Activated CD4-positive, alpha-beta T cell treated with anti-CD3 and anti-CD28 coated beads, Interleukin-2, amount 50 U/mL, for 16 hours (primary cell): ENCODE data around the gene SH3D21.

Source experiments
- DNase-seq: peaks from one replicate; pipeline ENCODE4 v3.0.0-alpha.2; 2020

The SH3D21 gene

DNA sequence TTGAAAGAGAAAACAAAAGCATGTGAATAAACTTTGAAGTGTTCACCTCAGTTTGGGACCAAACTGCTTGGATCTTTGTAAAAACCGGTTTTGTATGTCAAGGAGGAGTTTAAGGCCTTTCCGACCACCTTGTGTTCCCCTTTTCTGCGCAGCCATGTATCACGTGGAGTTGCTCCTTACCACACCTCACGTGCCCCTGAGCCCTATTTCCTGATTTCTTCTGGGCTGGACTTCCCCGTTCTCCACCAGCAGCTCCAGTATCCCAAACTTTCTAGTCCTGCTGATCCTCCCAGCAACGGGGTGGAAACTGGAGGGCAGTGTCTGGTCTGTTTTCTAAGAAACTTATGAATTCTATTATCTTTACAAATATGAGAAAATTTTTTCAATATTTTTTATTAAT is 1.6 kb upstream of the SH3D21 start:
- no peak for DNase-seq

DNA sequence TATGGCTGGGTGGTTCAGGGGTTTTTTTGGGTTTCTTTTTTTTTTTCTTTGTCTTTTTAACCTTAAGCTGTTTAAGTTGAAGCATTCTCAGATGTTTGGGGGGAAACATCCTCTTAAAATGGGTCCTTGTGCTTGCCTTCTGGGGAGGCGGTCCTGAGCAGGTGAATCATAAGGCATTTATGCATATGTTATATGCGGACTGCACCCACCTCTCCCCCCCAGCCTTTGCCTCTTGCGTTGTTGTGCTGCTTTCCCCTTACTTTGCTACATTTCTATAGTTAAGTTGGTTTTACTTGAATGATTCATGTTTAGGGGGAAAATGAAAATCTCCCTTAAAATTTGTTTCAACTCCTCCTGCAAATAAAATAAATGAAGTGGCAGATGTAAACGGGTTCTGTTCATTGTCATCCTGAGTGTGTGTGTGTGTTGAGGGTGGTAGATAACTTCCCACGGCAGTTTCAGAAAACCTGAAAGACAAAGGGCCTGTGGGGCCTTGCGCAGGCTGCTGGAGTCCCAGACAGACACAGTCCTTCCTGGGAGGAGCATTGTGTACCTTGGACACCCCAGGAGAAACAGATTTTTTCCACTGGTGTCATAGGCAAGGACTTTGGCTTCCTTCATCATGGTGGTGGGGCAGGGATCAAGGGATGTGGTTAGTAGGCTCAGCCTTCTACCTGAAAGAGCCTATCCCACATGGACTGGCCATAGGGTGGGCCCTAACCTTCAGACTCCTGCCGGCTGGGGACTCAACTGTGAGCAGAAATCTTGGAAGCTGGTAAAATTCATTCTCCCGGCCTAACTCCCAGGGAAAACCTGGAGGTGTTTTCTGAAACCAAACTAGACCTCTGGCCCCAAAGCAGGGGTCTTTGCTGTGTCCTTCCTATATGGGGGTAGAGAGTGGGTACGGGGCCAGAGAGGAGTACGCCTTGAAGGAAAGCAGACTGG is 926 bp upstream of the SH3D21 start:
- no peak for DNase-seq

DNA sequence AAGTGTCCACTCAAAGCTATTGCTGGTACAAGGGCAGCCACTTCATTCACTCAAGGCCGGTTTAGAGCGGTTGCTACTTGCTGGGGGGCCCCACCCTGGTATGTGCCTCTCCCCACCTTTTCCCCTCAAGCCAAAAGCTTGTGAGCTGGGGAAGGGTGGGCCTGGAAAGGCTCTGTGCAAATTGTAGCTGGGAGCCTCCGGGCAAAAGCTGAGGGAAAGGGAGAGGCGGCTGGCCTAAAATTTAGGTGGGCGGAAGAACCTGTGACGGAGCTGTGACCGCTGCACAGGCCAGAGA is 306 bp upstream of the SH3D21 start:
- no peak for DNase-seq

DNA sequence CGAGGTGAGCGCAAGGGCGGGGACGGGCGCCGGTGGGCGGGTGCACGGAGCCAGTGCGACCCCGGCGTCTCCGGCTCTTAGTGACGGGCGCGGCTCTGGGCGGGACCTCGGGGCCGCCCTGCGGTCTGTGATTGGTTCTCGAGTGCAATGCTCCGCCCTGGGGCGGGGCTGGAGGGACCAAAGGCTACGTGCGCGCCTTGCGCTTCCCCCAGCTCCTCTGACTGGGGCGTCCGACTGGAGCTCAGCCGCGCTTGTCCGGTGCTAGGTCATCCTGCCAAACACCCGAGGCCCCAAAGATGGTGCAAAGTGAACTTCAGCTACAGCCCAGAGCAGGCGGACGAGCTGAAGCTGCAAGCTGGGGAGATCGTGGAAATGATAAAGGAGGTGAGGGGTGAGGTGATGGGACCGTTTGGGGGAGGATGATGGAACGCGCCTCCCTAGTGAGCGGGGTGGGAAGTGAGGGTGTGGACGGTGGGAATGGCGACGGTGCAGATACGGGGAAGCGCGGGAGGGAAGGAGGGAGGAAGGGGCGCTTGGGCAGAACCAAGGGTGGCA is 811 bp downstream of the SH3D21 start:
- peak; percentile 96 for DNase-seq

DNA sequence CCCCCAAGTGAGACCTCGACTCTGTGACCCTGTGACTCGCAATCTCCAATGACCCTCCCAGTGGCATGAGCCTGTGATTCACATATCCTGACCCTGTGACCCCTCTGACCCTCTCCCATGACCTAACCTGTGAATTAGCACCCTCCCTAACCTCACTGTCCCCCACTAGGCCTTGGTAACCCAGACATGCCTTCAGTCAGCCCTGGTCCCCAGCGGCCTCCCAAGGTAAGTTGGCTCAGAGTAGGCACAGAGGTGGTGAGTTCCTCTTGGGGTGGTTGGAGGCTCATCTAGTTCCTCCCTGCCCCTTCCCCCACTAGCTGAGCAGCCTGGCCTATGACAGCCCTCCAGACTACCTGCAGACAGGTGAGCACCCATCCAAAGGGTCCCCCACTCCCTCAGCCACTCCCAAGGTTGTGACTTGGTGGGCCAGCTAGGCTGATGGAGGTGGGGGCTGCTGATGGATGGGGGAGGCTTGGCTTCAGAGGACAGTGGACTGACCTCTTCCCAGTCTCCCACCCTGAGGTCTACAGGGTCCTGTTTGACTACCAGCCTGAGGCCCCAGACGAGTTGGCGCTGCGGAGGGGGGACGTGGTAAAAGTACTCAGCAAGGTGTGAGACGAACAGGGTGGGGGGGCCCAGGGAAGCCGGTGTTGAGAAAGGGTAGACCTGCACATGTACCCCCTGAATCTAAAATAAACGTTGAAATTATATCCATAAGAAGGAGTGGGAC is 1.6 kb downstream of the SH3D21 start:
- no peak for DNase-seq

DNA sequence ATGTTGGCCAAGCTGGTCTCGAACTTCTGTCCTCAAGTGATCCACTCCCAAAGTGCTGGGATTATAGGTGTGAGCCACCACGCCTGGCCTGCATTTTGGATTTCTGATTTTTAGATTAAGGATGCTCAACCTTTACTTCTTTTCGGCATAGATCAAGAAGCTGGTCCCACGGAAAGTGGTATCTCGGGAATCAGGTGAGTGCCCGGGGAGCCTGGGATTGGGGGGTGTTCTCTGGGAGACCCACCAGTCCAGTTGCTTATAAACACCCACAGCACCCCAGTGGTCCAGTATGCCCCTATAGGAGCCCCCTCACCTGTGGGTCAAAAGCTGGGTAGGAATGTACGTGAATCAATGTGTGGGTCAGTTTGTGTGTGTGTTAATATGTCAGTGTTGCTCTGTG is 3.2 kb downstream of the SH3D21 start:
- no peak for DNase-seq

DNA sequence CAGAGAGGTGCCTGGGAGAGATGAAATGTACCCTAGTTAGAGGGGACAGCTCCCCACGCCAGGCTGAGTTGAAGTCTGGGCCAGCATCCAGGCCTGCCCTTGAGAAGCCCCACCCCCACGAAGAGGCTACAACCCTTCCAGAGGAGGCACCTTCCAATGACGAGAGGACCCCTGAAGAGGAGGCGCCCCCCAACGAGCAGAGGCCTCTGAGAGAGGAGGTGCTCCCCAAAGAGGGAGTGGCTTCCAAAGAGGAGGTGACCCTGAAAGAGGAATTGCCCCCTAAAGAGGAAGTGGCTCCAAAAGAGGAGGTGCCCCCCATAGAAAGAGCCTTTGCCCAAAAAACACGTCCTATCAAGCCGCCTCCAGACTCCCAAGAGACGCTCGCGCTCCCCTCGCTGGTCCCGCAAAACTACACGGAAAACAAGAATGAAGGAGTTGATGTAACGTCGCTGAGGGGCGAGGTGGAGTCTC is 14.2 kb downstream of the SH3D21 start:
- no peak for DNase-seq

DNA sequence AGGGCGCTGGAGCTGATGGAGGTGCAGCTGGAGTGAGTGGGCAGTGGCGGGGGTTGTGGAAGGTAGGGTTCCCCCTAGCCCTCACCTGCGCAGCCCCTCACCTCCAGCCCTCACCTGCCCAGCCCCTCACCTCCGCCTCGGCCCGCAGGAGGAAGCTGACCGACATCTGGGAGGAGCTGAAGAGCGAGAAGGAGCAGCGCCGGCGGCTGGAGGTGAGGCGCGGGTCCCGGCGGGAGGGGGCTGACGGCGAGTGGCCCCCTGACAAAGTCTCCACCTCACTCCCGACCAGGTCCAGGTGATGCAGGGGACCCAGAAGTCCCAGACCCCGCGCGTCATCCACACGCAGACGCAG is 14.6 kb downstream of the SH3D21 start:
- no peak for DNase-seq

DNA sequence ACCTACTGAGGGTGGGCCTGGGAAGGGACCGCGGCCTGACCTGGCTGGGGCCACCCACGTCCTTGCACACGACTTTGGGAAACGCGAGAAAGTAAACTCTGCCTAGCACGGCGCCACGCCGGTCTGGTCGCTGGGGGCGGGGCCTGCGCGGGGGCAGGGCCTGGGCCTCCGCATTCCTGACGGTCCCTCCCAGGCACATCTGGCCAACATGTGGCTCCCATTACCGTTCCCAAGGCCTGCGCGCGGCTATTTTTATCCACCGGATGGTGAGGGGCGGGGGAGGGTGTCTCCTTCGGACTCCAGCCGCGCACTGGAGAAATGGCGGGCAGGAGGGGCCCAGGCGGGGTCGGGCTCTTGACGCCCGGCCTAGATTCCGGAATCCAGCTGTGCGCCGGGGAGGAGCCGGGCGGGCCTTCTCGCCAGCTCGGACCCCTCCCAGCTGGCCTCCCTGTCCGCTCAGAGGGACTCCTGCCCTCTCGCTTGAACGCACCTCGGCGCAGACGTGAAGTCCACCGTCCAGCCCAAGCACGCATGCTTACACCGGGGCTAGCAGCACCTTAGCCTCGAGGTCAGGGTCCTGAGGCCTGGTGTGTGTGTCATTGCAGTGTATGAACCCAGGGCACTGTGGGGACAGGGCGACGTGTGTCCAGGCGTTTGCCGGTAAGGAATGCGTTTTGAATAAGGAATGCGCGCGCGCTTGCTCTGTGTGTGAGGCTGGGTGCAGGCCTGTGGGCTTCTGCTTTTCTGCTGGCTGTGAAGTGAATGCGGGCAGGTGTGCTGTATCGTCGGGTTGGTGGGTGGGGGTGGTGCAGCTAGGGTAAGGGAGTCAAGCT is 15.2 kb downstream of the SH3D21 start:
- DNase-seq: no peak

DNA sequence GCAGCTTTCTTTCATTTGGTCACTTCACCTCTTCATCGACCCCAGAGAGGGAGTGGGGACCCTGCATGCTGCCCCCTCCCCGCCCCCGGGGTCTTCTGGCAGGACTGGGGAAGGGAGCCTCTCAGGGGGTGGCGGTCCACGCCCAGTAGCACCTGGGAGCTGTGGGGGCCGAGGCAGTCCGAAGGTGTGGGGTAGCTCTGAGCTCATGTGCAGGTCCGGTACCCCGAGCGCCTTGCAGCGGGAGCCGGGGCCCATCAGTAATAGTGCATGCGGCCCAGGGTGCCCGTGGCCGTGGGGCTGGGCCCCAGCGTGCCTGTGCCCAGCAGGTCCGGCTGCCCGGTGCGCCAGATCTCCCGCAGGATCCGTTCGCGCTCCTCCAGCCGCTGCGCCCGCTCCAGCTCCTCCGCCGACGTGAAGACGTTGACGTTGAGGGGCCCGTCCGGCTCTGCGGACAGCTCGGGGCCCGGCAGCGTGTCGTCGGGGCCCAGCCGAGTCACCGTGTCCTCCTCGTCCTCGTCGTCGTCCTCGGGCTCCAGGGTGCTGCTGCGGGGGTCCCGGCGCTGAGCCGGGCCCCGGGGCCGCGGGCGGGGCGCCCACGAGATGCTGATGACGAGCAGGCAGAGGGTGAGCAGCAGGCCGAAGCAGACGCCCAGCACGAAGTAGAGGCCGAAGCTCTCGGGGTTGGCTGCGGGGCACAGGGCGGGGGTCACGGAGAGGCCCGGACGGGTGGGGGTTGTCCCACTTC is 16.0 kb downstream of the SH3D21 start:
- DNase-seq: no peak

DNA sequence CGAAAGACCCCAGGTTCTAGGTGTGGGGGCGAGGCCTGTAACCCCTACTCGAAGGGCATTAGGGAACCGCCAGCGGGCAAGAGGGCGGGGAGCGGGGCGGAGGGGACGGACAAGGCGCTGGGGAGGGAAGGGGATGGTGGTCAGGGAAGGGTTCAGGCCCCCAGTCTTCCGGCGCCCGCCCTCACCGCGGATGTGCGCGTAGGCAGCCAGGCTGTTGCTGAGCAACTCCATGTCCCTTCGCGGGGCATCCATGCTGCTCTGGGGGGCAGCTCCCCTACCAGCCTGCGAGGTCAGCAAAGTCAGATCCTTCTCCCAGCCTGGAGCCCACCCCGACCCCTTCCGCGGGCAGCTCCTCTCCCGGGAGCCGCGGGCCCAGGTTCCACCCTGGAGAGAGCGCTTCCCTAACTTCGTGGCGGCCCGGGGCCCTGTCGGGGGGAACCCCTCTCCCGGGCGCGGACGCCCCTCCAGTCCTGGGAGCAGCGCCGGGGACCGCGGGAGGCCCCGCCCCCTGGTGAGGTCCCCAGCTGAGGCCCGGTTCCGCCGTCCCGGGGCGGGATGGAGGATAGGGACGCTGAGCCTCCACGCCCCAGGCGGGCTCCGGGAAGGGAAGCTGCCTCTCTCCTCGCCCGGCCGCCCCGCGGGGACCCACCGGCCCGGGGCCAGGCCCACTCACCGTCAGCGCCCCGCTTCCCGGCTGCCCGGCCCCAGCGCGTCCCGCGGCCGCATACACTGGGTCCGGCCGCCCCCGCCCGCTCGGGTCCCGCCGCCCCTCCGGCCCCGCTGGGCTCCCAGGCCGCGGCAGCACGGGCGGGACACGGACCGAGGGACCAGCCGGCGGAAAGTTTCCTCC is 16.8 kb downstream of the SH3D21 start:
- no peak for DNase-seq

DNA sequence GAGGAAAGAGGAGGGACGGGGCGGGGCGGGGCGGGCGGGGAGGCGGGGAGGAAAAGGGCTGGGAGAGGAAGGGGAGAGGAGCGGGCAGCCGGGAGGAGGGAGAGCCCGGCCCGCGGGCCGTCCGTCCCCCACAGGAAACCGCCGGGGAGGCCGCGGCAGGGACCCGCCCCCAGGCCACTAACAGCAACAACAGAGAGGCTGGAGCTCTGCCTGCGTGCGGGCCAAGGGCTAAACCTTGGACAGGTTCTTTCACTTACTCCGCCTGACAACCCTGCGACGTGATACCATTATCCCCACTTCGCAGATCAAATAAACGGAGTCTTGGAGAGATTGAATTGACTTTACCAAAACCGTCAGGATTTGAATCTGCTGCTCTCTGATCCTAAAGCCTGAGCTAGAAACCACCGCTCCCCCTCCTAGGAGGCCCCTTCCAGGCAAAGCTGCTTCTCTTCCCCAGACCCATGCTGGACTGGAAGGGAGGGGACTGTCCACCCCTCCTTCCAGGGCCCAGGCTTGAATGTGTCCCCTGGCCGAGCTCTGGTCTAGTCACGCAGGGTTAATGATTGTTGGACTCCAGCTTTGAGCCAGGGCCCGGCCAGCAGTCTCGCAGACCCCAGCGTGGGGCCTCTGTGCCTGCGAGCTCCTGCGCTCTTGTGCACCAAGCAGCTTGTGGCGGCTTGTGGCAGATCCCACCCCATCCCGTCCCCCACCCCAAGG is 17.6 kb downstream of the SH3D21 start, which contains the start of gene EVA1B:
Gene EVA1B, minus strand, starts transcription at position 10 of the 717 bp plus-strand sequence. CDS start 608 bp downstream, outside the sequence.
- peak; percentile 60 for DNase-seq

DNA sequence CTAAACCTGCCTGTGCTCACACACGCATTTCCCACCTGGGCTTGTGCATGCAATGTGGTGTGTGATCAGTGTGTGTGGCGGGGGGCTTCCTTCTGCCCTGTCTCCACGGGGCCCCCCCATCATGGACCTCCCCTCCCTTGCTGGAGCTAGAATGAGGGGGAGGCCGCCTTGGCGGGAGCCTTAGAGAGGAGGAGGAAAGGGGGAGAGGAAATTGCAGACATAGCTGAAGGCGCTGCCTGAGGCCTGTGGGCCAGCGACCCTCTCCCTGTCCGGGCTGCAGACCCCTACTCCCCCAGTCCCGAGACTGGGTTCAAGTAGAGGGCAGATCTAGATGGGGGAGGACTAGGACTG is 18.2 kb downstream of the SH3D21 start:
- no peak for DNase-seq

DNA sequence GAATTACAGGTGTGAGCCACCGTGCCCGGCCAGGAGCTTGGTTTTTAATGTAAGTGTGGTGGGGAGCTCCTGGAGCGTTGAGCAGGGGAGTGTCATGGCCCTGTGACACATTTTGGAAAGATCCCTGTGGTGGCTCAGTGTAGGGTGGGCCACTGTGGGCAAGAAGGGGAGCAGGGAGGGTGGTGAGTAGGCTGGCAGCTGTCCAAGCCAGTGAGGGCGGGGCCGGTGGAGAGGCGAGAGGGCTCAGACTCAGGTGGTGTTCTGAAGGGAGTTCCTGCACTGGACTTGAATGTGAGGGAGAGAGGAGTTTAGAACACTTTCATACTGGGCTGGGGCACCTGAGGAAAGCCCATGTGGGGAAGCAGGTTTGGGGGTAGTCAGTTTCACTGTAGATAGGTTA is 20.3 kb downstream of the SH3D21 start:
- no peak for DNase-seq

DNA sequence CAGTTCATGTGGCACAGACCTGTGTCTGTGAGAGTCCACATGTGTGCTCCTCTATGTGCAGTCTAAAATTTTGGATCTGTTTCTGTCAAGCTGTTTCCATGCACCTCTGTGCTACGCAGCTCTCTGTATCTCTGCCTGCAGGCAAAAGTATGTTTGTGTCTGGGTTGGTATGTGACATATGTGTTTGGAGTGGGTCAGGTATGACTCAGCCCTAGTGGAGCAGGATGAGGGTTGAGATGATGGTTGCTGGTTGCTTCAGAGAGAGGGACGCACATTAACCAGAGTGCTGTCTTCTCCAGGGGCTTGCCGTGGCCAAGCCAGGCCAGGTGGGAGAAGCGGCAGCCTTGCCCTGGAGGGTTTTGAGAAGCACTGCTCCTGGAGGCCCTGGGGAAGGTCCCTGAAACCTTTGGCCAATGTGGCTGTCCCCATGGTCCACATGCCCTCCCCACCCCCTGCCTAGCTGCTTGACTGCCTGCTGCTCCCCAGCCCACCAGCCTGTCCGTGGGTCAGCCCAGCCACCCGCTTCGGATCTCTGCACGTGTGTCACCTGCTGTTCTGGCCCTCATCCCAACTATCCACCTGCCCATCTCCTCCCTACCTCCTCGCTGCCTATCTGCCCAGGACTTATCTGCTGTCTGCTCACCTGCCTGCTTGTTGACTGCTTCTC is 21.4 kb downstream of the SH3D21 start:
- DNase-seq: no peak

DNA sequence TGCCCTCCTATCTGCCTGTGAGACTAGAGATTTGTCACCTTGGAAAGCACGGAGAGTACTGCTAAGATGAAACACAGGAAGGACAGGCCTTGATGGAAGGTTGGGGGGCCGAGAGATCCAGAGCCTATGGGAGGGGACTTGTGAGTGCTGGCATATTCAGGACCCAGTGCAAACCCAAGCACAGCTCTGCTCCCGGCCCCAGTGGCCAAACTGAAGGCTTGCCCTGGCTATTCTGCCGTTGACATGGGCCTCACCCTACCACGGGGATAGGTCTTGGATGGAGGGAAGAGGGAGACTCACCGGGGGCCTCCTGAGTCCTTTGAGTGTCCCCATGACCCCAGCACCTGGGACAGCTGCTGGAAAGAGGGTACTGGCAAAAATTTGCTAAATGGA is 21.9 kb downstream of the SH3D21 start:
- DNase-seq: no peak

DNA sequence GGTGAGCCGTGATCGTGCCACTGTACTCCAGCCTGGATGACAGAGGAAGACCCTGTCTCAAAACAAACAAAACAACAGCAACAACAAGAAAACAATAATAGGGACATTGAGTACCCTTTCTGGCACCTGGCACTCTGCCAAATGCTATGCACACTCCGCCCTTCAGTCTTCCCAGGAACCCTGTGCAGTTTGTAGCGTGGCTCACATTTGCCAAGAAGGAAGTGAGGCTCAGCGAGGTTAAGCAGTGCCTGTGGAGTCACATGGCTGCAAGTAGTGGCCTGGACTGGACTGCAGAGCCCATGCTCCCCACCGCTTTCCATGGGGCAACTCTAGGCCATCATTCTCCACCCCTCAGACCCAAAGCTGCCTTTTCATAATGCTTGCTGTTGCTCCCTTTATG is 22.5 kb downstream of the SH3D21 start:
- DNase-seq: no peak

DNA sequence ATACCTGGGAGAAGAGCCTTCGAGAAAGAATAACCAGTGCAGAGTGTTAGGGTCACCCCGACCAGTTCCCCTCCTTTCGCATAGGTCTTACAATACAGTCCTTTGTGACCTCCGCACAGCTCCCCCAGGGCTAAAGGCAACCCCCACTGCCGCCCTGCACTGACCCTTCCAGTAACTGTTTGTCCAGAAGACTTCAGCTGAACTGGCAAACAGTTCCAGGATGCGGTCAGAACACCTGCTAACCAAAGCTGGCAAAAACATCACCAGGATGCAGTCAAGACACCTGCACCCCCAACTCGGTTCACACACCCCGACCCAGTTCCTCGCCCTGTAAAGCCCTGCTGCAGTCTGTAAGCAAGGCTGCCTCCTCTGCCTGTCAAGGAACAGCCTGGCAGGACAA is 23.6 kb downstream of the SH3D21 start:
- DNase-seq: no peak

DNA sequence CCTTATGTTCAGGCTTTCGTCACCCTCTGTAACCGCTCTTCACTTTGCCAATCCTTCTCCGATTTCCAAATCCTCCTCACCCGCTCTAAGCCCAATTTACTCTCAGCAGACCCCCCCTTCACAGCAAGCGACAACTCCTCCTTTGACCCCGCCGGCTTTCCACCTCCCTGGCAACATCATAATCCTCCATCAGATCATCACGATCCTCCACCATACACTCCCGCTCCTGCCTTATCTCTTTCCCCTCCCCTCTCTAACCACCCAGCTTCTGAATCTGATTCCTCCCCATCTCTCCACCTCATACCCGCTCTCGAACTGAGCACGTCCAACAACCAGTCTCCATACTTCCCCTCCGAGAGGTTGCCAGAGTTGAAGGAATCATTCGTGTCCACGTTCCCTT is 24.8 kb downstream of the SH3D21 start:
- DNase-seq: no peak

DNA sequence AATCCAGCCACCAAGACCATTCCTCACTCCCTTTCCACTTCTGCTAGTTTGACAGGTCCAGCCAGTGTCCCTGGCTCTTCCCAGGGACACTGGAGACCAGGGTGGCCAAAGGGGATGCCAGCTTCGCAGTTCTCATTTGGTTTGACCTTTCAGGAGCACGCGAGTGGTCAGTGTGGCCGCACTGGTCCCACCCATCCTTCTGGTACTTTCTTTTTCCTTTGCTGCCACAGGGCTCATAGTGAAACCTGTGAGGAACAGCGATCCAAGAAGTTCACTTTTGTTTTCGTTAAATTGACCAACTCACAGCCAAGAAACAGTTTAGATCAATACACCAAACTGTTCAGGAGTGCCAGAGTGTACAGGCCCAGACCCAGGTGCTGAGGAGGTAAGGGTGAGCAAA is 31.7 kb downstream of the SH3D21 start:
- no peak for DNase-seq
